HG03460 (cell line): Measurements from ENCODE around the gene VPS16.
A peak's percentile ranks its signal among the peaks of the same experiment; 100 is the strongest.

Experiments
- ATAC-seq: cut with Tn5 transposase; IDR thresholded peaks from one replicate; pipeline ENCODE4 v1.9.1; 2021; ENCODE audit not compliant: unreplicated experiment

VPS16 gene

DNA sequence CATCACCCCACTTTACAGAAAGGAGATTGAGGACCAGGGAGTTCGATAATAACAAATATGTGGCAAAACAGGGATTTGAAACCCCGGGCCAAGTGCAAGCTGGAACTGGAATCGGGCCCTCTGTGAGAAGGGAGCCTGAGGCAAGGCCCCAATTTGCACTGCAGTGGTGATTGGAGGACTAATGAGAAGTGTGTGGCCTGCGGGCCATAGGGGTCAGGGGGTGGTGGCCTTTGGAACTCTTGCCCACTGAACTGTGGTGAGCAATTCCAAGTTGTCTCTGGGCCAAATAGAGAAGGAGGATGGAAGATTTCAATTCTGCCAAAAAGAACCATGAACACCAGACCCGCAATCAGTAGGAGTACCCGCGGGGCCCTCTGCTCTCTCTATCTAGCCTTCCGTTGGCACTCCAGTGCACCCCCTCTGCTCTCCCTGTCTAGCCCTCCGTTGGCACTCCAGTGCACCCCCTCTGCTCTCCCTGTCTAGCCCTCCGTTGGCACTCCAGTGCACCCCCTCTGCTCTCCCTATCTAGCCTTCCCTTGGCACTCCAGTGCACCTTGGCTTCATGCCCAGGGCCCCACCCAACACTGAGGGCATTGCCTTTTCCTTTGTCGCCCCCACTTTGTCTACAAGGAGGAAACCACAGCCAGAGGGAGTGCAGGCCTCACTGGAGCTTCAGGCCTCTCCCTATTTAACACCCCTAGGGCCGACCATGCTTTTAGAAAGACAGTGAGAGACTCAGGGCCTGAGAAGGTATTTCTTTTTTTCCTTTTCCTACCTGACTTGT, 26.7 kb downstream of the VPS16 start:
- ATAC-seq, result no peak

DNA sequence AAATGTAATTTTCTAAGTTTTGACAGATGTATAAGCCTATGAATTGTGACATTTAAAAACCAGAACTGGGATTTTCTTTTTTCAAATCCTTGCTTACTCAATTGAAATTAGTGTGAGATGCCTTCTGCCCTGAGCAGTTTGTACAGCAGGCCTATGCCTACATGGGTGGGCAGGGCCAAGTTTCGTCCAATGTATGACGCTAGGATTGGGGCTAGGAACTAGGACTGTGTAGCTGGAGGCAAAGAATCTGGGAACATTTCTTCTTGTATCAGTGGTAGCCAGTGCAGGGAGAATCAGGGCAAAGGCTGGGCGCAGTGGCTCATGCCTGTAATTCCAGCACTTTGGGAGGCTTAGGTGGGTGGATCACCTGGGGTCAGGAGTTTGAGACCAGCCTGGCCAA, 28.8 kb downstream of the VPS16 start:
- ATAC-seq, result no peak

DNA sequence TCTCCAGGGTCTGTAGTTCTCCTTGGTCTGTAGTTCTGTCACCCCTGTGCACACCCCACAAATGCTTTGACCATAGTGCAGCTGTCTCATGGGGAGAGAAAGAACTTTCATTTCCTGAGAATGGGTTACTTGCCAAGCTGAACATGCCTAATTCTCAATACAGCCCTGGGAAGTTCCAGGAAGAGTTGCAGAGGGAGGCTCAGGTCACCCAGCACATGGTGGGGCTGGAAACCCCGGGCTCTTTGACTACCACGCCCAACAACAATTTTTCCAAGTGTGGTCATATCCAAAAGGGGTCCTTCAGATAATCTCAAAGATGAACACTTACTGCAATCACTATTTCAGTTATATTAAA, 30.5 kb downstream of the VPS16 start:
- no peak for ATAC-seq

DNA sequence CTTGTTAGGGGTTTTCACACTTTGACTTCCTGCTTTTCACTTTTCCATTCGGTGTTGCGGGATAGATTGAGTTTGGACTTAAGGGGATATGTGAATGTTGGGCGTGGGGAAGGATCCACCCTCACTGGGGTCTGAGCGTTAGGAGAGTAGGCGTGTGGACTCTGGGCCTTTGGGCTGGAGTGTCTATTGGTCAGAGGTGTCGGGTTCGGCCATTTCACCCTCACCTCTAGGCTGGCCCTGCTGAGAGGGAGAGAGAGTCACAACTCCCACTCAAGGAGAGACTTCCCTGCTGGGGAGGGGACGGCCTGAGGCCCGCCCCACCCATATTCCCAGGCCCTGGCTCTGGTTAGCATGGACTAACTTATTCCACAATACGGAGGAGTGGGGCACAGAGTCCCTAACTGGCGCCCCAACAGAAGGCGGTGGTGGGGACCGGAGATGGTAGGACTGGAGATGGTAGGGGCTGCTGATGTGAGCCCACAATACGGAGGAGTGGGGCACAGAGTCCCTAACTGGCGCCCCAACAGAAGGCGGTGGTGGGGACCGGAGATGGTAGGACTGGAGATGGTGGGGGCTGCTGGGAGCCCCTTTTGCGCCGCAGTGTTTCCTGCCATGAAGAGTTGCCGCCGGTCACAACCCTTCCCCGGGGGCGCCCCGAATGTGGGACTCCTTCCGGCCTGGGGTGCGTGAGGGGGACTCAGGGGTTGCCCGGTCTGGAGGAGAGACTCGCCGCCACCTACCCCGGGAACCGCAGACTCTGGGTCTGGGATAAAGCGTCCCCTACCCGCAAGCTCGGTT, 31.3 kb downstream of the VPS16 start:
- no peak for ATAC-seq

DNA sequence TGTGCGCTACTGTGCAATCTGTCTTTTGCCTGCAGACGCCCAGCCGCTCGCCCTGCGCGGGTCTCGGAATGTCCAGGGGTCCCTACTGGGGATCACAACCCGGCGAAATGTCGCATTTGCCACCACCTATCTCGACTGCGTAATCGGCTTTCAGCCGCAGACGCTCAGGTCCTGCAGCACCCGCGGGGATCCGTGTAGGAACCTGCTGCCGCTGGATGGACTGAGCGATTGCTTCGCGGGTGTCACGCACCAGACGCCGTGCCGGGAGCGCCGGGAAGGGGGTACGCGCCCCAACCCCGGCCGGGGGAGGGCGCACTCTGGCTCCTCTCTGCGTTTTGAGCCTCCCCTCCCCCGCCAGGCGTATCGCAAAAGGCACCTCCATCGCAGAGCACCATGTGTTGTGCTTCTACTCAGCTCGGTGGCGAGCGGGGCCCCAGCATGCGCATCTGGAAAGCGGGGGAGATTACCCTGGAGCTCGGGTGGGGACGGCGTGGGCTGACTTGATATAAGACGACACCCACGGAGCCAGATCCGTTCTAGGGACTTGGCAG, 32.0 kb downstream of the VPS16 start:
- ATAC-seq, result peak; percentile 33

DNA sequence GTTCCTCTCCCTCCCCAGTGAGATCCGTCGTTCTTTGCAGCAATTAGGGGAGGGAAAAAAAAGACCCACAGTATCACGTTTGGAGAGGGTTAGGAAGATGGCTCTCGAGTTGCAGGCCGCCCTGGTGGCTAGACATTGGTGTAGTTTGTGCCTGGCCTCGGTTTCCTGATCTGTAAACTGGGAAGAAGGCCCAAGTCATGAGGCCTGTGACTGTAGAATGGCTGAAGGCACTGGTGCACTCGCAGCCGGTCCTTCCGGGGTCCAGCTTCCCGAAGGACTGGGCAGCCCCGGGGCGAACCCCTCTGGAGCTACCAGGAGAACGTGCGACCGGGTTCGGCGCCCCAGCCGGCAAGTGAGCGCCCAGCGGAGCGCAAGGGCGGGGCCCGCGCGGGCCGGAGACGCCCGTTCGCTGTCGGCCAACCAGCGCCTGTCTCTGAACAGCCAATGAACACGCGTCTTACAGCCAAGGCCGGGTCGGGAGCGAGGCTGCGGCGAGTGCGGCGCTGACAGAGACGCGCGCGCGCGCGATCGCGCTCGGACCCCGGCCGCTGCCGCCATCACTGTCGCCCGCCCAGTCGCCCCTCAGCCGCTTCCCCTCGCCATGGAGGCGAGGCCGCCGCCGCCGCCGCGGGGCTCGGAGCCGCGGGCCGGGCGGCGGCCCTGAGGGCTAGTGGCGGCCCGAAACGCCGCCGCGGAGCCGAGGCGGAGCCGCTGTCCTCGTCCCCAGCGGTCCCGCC, 32.6 kb downstream of the VPS16 start, which contains the start of gene PTPRA:
Gene PTPRA, plus strand, starts transcription at position 472 of the 737 bp plus-strand sequence. CDS start 90,797 bp downstream, outside the sequence.
- peak; percentile 85 for ATAC-seq

DNA sequence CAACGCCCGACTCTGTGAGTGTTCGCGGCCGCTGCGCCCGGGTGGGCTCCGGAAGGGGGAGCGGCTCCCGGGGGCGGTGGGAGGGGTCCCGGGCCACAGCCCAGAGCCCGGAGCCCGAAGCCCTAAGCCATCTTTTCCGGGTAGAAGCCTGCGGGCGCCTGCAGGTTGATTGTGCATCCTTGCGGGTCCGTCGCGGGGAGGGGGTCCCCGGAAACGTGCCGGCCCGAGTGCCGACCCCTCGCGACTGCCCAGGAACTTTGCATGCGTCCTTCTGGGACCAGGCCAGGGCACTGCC, 33.1 kb downstream of the VPS16 start:
- peak; percentile 32 for ATAC-seq

DNA sequence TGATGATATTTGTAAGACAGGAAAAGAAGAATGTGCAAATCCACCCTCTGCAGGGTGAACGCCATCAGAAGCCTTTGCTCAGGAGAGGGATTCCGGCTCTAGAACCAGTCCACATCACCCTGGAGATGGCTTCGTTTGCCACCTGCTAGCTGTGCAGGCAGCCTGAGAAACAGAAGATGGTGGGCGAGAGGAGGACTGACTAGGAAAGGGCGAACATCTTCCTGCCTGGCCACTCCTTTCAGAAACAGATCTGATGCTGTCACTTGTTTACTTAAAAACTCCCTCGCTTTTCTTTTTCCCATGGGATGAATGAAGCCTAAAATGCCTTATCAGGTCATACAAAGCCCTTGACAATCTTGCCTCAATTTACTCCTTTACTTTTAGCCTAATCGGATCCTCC, 33.9 kb downstream of the VPS16 start:
- ATAC-seq, result no peak

DNA sequence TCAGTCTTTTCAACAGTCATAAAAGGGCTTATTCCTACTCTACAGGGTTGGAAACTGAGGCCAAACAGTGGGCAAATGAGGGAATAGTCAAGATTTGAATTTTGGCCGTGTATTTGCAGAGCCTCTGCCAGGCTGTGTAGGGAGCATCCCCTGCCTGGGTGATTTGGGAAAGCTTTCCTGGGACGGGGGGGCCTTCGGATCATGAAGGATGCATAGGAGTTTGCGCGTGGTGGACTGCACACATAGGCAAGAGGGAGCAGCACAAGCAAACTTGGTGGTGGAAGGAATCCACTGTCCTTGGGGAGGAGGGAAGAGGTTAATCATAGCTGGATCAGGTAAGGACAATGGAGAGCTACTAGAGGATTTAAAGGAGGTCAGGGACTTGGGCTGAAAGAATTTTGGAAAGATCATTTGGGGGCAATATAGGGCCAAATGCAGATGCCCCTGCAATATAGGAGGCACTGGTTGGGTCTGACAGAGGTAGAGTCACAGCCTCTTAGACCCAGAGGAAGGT, 35.2 kb downstream of the VPS16 start:
- ATAC-seq, result no peak

DNA sequence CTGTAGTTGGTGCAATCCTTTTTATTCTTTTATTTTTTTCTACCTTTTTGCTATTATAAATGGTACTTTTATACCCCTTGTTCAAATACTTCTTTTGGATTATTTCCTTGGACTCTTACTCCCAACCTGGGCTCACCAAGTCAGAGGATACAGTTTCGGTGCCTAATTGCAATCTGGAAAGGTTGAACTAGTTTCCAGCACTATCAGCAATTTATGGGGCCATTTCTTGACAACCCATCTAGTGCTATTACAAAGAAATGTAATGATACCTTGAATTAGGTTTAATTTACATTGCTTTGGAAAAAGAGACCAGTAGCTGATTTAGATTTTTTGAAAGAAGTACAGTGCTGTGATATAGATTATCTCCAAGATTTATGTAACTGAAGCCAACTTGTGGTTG, 38.0 kb downstream of the VPS16 start:
- no peak for ATAC-seq

DNA sequence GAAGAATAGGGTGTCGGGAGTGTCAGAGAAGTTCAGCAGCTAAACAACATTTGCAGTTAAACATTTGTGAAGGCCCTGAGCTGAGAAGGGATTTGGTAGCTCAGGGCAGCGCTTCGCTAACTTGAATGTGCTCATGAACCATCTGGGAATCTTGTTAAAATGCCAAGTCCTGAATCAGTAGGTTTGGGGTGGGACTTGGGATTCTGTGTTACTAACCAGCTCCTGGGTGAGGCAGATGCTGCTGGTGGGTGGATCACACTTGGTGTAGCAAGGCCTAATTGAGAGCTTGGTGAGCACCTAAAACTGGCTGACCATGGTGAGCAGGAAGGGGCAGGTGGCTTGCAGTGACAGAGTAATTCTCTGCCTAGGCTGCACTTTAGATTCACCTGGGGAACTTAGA, 38.6 kb downstream of the VPS16 start:
- ATAC-seq, result no peak

DNA sequence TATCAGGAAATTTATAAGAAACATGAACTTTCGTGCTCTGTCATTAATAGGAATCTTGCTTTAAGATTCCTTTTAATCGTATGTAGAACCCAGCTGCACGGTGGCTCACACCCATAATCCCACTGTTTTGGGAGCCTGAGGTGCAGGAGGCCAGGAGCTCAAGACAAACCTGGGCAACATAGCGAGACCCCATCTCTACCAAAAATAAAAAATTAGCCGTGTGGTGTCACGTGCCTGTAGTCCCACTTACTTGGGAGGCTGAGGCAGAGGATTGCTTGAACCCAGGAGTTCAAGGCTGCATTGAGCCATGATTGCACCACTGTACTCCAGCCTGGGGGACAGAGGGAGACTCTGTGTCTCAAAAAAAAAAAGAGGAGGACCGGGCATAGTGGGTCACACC, 40.1 kb downstream of the VPS16 start:
- no peak for ATAC-seq

DNA sequence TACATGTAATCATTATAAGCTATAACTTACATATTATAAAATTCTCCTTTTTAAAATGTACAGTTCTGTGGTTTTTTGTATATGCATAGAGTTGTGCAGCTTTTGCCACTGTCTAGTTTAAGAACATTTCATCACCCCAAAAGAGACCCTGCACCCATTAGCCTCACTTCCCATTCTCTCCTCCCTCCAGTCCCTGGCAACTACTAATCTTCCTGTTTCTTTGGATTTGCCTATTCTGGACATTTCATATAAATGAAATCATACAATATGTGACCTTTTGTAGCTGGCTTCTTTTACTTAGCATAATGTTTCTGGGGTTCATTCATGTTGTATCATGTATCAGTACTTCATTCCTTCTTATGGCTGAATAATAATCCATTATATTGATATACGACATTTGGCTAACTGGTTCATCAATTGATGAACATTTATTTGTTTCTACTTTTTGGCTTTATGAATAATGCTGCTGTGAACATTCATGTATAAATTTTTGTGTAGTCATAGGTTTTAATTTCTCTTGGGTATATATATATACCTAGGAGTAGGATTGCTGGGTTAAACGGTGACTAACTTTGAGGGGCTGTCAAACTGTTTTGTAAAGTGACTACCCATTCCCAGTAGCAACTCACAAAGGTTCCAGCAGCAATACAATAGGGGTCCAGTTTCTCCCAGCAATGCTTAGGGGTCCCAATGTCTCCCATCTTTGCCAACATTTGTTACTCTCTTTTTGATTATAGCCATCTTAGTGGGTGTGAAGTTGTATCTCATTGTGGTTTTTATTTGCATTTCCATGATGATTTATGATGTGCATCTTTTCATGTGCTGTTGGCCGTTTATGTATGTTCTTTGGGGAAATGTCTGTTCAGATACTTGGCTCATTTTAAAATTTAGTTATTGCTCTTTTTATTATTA, 43.4 kb downstream of the VPS16 start:
- no peak for ATAC-seq

DNA sequence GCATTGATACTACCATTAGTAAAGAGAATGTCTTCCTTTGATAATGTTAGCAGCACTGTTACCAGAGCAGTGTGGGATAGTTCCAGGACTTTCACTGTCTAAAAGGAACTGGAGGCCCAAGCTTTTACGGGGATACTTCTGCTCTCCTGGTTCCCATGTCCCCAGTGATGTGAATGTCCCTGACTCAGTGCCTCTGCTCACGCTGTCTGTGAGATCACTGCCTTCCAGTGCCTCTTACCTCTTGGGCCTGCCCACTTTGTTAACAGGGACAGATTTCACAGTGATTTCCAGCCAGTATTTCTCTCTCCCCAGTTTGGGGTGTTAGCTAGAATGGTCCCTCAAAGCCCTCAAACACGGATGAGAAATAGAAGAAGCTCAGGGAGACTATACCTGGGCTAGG, 47.2 kb downstream of the VPS16 start:
- no peak for ATAC-seq

DNA sequence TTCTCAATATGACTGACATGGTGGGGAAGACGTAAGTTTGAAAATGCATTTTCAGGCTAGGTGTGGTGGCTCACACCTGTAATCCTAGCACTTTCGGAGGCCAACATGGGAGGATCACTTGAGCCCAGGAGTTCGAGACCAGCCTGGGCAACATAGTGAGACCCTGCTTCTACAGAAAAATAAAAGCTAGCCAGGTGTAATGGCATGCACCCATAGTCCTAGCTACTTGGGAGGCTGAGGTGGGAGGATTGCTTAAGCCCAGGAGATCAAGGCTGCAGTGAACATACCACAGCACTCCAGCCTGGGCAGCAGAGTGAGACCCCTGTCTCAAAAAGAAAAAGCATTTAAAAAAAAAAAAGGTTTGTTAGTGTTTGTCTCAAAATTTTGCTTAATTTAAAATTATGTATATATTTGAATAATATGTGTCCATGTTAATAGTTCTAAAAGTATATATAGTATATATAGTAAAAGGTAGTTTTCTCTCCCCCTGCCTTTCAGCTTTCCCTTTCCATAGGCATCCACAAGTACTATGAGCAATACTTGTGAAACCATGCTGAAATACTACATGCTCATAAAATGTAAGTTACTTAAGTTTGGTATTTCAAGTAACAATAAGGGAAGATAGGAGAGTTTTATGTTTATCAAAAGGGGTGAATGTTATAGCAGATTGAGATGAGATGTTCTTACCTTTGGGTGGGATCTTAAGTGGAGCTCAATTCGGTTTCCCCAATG, 47.8 kb downstream of the VPS16 start:
- no peak for ATAC-seq

DNA sequence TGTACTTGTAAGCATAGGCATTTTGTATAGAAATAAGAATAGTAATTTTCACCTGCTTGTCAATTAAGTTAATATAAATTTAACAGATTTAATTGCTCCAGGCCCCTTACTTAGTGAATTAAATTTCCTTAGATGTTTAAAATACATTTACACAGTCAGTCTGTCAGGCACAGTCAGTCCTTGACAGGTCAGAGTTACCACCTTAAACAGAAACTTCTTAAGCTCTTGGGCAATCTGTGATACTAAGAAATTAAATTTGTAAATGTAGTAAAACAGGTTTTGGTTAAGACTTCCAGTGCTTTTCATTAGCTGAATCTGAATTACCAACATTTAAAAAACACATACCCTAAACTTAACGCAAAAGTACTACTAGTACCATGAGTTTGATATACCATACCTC, 48.7 kb downstream of the VPS16 start:
- ATAC-seq, result no peak

DNA sequence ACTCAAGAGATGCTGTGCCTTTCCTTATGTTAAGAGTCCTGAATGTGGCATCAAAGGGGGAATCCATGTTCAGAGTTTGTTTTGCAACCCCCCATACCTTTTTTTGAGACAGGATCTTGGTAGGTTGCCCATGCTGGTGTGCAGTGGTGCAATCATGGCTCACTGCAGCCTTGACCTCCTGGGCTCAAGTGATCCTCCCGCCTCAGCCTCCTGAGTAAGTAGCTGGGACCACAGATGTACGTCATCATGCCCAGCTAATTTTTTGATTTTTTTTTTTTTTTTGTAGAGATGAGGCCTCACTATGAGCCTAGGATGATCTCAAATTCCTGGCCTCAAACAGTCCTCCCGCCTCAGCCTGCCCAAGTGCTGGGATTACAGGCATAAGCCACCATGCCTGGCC, 49.3 kb downstream of the VPS16 start:
- ATAC-seq, result no peak

DNA sequence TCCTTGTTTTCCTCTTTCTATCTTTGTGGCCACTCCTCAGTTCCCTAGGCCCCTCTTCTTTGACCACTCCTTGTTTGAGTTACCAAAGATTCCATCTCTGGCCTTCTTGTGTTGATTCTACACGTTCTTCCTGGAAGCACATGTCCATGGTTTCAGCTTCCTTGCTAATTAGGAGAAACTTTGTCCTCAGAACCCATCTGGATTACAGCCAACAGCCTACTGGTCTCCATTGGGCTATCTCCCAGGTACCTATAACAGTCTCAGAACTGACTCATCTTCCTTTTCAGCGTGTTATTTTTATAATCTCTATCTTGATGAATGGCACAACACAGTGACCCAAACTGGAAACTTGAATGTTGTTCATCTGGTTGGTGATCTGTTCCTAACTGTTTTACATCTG, 50.2 kb downstream of the VPS16 start:
- ATAC-seq, result no peak

DNA sequence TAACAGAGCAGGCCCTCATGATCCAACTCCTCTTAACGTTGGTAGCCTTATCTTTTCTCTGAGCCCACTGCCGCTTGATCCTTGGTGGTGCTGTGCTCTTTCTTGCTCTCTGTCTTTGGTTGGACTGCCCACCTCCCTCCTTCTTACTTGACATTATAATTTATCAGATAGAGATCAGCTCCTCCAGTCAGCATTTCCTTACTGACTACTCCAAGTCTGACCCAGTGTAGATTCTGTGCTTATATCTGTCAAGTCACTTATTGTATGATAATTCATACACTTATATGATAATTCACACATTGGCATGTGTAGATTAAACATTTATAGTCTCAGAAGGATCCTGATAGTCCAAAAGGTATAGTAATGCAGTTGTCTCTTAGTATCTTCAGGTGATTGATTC, 50.8 kb downstream of the VPS16 start:
- ATAC-seq, result no peak

DNA sequence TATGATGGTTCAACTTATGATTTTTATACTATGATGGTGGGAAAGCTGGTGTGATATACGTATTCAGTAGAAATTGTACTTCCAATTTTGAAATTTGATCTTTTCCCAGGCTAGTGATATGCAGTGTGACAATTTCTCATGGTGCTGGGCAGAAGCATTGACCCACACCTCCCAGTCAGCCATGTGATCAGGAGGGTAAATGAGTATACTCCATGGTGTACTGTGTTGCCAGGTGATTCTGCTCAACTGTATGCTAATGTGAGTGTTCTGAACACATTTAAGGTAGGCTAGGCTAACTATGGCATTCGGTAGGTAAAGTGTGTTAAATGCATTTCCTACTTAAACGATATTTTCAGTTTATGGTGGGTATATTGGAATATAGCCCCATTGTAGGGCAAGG, 51.8 kb downstream of the VPS16 start:
- no peak for ATAC-seq
